OCI-LY7 (cell line): ENCODE results near the gene CDH12. TPM values are rescaled to one million over a fixed set of nuclear protein-coding genes. Genes with fewer than 3 reads are reported as not detected.

ENCODE experiments used
- BruUV-seq: library from RNA; stranded (reverse); fragments of 400-500 nt; replicated peaks from 2 replicates; lab custom pipeline; 2021; lab: Mats Ljungman, UMichigan
- CTCF ChIA-PET: fragments of 300-600 bp; sonication (Branson Sonifier 250); formaldehyde crosslinking; loops from one replicate; lab custom pipeline; 2022; ENCODE audit warnings: antibody characterized with exemption; ENCODE audit not compliant: unreplicated experiment; lab: Charles Lee
- POLR2A ChIA-PET: fragments of 300-600 bp; sonication (Branson Sonifier 250); formaldehyde crosslinking; loops from one replicate; lab custom pipeline; 2022; ENCODE audit warnings: antibody characterized with exemption; lab: Charles Lee
- DNase-seq: peaks from one replicate; pipeline ENCODE4 v3.0.0-alpha.2; 2015; ENCODE audit warnings: low spot score
- H2AFZ ChIP-seq: fragments of 200-600 bp; sonication (generic), shearing (Covaris generic); 2 replicates; pipeline ENCODE4 v1.6.1; 2014; ENCODE audit warnings: mild to moderate bottlenecking, antibody characterized with exemption, low read length, moderate library complexity
- H3K27ac ChIP-seq: fragments of 200-600 bp; sonication (generic); 2 replicates; pipeline ENCODE4 v1.5.1; 2014; ENCODE audit warnings: mixed run types, low read depth, mild to moderate bottlenecking, moderate library complexity, low read length, inconsistent platforms; ENCODE audit not compliant: poor library complexity, severe bottlenecking
- H3K36me3 ChIP-seq: fragments of 200-600 bp; sonication (generic); 2 replicates; pipeline ENCODE4 v1.6.1; 2014; ENCODE audit warnings: mild to moderate bottlenecking, antibody characterized with exemption, low read length, moderate library complexity, mixed read lengths; ENCODE audit not compliant: insufficient read depth
- H3K4me1 ChIP-seq: fragments of 200-600 bp; sonication (generic); 2 replicates; pipeline ENCODE4 v1.5.1; 2014; ENCODE audit warnings: mild to moderate bottlenecking, low read length; ENCODE audit not compliant: insufficient read depth, poor library complexity, severe bottlenecking
- H3K4me2 ChIP-seq: fragments of 200-600 bp; sonication (generic); 2 replicates; pipeline ENCODE4 v1.6.1; 2014; ENCODE audit warnings: mild to moderate bottlenecking, low read length
- H3K4me3 ChIP-seq: fragments of 200-600 bp; sonication (generic); 2 replicates; pipeline ENCODE4 v1.5.1; 2014; ENCODE audit warnings: mild to moderate bottlenecking, low read depth, low read length; ENCODE audit not compliant: poor library complexity, severe bottlenecking
- H3K79me2 ChIP-seq: fragments of 200-600 bp; sonication (generic); 2 replicates; pipeline ENCODE4 v1.6.1; 2016; ENCODE audit warnings: low read depth, mild to moderate bottlenecking, low read length, moderate library complexity, mixed read lengths; ENCODE audit not compliant: insufficient read depth
- H3K9me2 ChIP-seq: fragments of 200-600 bp; sonication (generic); 2 replicates; pipeline ENCODE4 v1.6.1; 2016; ENCODE audit warnings: mild to moderate bottlenecking, low read length, mixed read lengths; ENCODE audit not compliant: insufficient read depth
- H3K9me3 ChIP-seq: fragments of 200-600 bp; sonication (generic); 2 replicates; pipeline ENCODE4 v1.6.1; 2014; ENCODE audit warnings: mild to moderate bottlenecking, mixed run types, low read length, mixed read lengths
- H4K20me1 ChIP-seq: fragments of 200-600 bp; sonication (generic); 2 replicates; pipeline ENCODE4 v1.6.1; 2014; ENCODE audit warnings: mild to moderate bottlenecking, antibody characterized with exemption, low read length, moderate library complexity, mixed read lengths; ENCODE audit not compliant: insufficient read depth
- CTCF ChIP-seq: fragments of 200-600 bp; sonication (generic); conservative IDR thresholded peaks from 2 replicates; pipeline ENCODE4 v1.5.1; 2014; ENCODE audit warnings: mild to moderate bottlenecking, antibody characterized with exemption, low read length, moderate library complexity, mixed read lengths
- EZH2phosphoT487 ChIP-seq: fragments of 200-600 bp; sonication (generic); IDR thresholded peaks from 2 replicates; pipeline ENCODE4 v1.6.1; 2018; ENCODE audit warnings: low read depth, borderline replicate concordance, mild to moderate bottlenecking, mixed run types, antibody characterized with exemption, low read length, moderate library complexity, mixed read lengths
- intact Hi-C: fragments of 100-400 bp; cut with micrococcal nuclease; formaldehyde crosslinking; loops from one replicate; pipeline ENCODE4 v1.10.0; 2022; ENCODE audit not compliant: unreplicated experiment
- total RNA-seq, 2 experiments: library from RNA; depleted of rRNA in 1 of 2; stranded (reverse); fragments of >200 nt in 1 of 2; shearing (Covaris generic) in 1 of 2; gene quantifications; 2 replicates each; pipeline ENCODE4 v1.2.3, GENCODE V29; 2014 to 2022

The CDH12 gene
- total RNA-seq, 2 experiments from 2014 or later: not detected

GRCh38 chr5:22549876-22550671 is 303.1 kb downstream of the CDH12 start:
- intact Hi-C loops: no loop called here
- H4K20me1 ChIP-seq: no peaks in the 10 kb centered on the region
- POLR2A ChIA-PET: interaction anchor here (0.6 kb wide), 1 partner anchor 99 kb away, joined by 3 read pairs; no protein-coding TSS in a partner anchor
- no peaks in the 10 kb centered on the region for H3K79me2 ChIP-seq
- CTCF ChIA-PET: no interaction called here
- no peaks in the 10 kb centered on the region for H3K36me3 ChIP-seq
- no peaks in the 10 kb centered on the region for H3K4me1 ChIP-seq
- H3K9me3 ChIP-seq: no peaks in the 10 kb centered on the region
- H3K27ac ChIP-seq: no peak overlapping the region
- no peak for DNase-seq
- no TSS peak for BruUV-seq
- TF ChIP-seq CTCF (no peak), EZH2phosphoT487 (no peak)
- no peak overlapping the region for H3K4me3 ChIP-seq
- no peak overlapping the region for H3K4me2 ChIP-seq
- no peaks in the 10 kb centered on the region for H3K9me2 ChIP-seq
- H2AFZ ChIP-seq: no peak overlapping the region

GRCh38 chr5:22542340-22542739 is 310.8 kb downstream of the CDH12 start:
- no peak overlapping the region for H3K27ac ChIP-seq
- TF ChIP-seq EZH2phosphoT487 (no peak), CTCF (no peak)
- H4K20me1 ChIP-seq: no peaks in the 10 kb centered on the region
- no peak for DNase-seq
- H3K4me3 ChIP-seq: no peak overlapping the region
- no peaks in the 10 kb centered on the region for H3K79me2 ChIP-seq
- CTCF ChIA-PET: no interaction called here
- no peaks in the 10 kb centered on the region for H3K9me3 ChIP-seq
- H2AFZ ChIP-seq: no peak overlapping the region
- no peaks in the 10 kb centered on the region for H3K9me2 ChIP-seq
- H3K4me1 ChIP-seq: no peaks in the 10 kb centered on the region
- BruUV-seq: no TSS peak
- H3K4me2 ChIP-seq: no peak overlapping the region
- POLR2A ChIA-PET: no interaction called here
- intact Hi-C loops: no loop called here
- H3K36me3 ChIP-seq: no peaks in the 10 kb centered on the region

GRCh38 chr5:22541037-22541436 is 312.1 kb downstream of the CDH12 start:
- ChIA-PET POLR2A (no interaction called here), CTCF (no interaction called here)
- BruUV-seq: no TSS peak
- Histone ChIP-seq H3K9me3 (no peaks in the 10 kb centered on the region), H2AFZ (no peak overlapping the region), H4K20me1 (no peaks in the 10 kb centered on the region), H3K4me3 (no peak overlapping the region), H3K4me1 (no peaks in the 10 kb centered on the region), H3K36me3 (no peaks in the 10 kb centered on the region), H3K27ac (no peak overlapping the region), H3K9me2 (no peaks in the 10 kb centered on the region), H3K79me2 (no peaks in the 10 kb centered on the region), H3K4me2 (no peak overlapping the region)
- intact Hi-C loops: no loop called here
- TF ChIP-seq CTCF: no peak
- TF ChIP-seq EZH2phosphoT487: no peak
- no peak for DNase-seq
